CD4-positive, alpha-beta T cell treated with Interleukin-2 at 100 ng/mL for 4 hours (primary cell): Measurements from ENCODE around the gene FAM90A26.
"Not testable (repeated sequence)": the region's sequence is repeated elsewhere in the genome, so short reads cannot be mapped to it uniquely, and the experiment has no call there.

ENCODE experiments used
- DNase-seq: peaks from one replicate; pipeline ENCODE4 v3.0.0-alpha.2; 2020; ENCODE audit warnings: low spot score

The FAM90A26 gene

GRCh38 chr4:9169791-9170459 lies at the start of gene FAM90A26:
Gene FAM90A26 (plus strand): TSS chr4:9170409. CDS start chr4:9173173, 2,764 bp downstream.
- not testable (repeated sequence) for DNase-seq

GRCh38 chr4:9122711-9123110 lies 47.5 kb upstream of the FAM90A26 start:
- not testable (repeated sequence) for DNase-seq

GRCh38 chr4:9123572-9124007 lies 46.6 kb upstream of the FAM90A26 start:
- DNase-seq, result peak; percentile 30

GRCh38 chr4:9125601-9126161 lies 44.5 kb upstream of the FAM90A26 start:
- not testable (repeated sequence) for DNase-seq

- DNase-seq, result not testable (repeated sequence)
Measured at GRCh38 chr4:9131420-9131819, 38.8 kb upstream of the FAM90A26 start.

- DNase-seq, result not testable (repeated sequence)
Measured at GRCh38 chr4:9132849-9133248, 37.4 kb upstream of the FAM90A26 start.

- not testable (repeated sequence) for DNase-seq
Measured at GRCh38 chr4:9134011-9134410, 36.2 kb upstream of the FAM90A26 start.

- DNase-seq, result not testable (repeated sequence)
Measured at GRCh38 chr4:9134556-9134955, 35.7 kb upstream of the FAM90A26 start.

- not testable (repeated sequence) for DNase-seq
Measured at GRCh38 chr4:9141050-9141449, 29.2 kb upstream of the FAM90A26 start.

GRCh38 chr4:9142786-9143185 lies 27.4 kb upstream of the FAM90A26 start:
- not testable (repeated sequence) for DNase-seq

- DNase-seq, result no peak
Measured at GRCh38 chr4:9143421-9144080, 26.7 kb upstream of the FAM90A26 start.

- DNase-seq, result no peak
Measured at GRCh38 chr4:9146967-9147366, 23.2 kb upstream of the FAM90A26 start.

GRCh38 chr4:9147368-9147767 lies 22.8 kb upstream of the FAM90A26 start:
- DNase-seq, result not testable (repeated sequence)

- DNase-seq, result not testable (repeated sequence)
Measured at GRCh38 chr4:9148611-9149409, 21.4 kb upstream of the FAM90A26 start.

- DNase-seq, result not testable (repeated sequence)
Measured at GRCh38 chr4:9151809-9152179, 18.4 kb upstream of the FAM90A26 start.

GRCh38 chr4:9152180-9153007 lies 17.8 kb upstream of the FAM90A26 start:
- DNase-seq, result peak; percentile 98

- peak; percentile 97 for DNase-seq
Measured at GRCh38 chr4:9153008-9153570, 17.1 kb upstream of the FAM90A26 start.

- DNase-seq, result peak; percentile 1
Measured at GRCh38 chr4:9153571-9154157, 16.5 kb upstream of the FAM90A26 start.

- peak; percentile 22 for DNase-seq
Measured at GRCh38 chr4:9155101-9155886, 14.9 kb upstream of the FAM90A26 start.

GRCh38 chr4:9158392-9158791 lies 11.8 kb upstream of the FAM90A26 start:
- DNase-seq, result peak; percentile 26
